Gastrocnemius medialis (tissue), 4 donors: ENCODE data around the gene USB1.

Experiments used
- POLR2A ChIP-seq, 2 donors: fragments of 450-650 bp; IDR thresholded peaks; one replicate each; pipeline ENCODE4 v1.6.1; 2017; ENCODE audit warnings: antibody characterized with exemption in 2 of 2, mild to moderate bottlenecking in 2 of 2, moderate library complexity in 2 of 2
- TF ChIP-seq, protein P1 (sequence below), 5 experiments: fragments of 450-650 bp in 3 of 5; fragments of 200-600 bp in 2 of 5; sonication (generic) in 2 of 5; IDR thresholded peaks in 4 of 5; conservative IDR thresholded peaks in 1 of 5; 1 replicate in 4 of 5; 2 replicates in 1 of 5; pipeline ENCODE4 v1.5.1; 2016 to 2019; ENCODE audit warnings: antibody characterized with exemption in 5 of 5, mild to moderate bottlenecking in 3 of 5, moderate library complexity in 3 of 5

- TF ChIP-seq, protein P1, sequence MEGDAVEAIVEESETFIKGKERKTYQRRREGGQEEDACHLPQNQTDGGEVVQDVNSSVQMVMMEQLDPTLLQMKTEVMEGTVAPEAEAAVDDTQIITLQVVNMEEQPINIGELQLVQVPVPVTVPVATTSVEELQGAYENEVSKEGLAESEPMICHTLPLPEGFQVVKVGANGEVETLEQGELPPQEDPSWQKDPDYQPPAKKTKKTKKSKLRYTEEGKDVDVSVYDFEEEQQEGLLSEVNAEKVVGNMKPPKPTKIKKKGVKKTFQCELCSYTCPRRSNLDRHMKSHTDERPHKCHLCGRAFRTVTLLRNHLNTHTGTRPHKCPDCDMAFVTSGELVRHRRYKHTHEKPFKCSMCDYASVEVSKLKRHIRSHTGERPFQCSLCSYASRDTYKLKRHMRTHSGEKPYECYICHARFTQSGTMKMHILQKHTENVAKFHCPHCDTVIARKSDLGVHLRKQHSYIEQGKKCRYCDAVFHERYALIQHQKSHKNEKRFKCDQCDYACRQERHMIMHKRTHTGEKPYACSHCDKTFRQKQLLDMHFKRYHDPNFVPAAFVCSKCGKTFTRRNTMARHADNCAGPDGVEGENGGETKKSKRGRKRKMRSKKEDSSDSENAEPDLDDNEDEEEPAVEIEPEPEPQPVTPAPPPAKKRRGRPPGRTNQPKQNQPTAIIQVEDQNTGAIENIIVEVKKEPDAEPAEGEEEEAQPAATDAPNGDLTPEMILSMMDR (IDR thresholded peaks at IDR 0.05 in 4 of 5, conservative IDR thresholded peaks at IDR 0.05 in 1 of 5), result no peak
- no peak for TF ChIP-seq POLR2A (IDR thresholded peaks at IDR 0.05)
Measured at GRCh38 chr16:57992084-57992483, 9.1 kb upstream of the USB1 start.
